Testis (tissue), 3 donors: ENCODE measurements around the gene DRICH1. TPM values are rescaled to one million over a fixed set of nuclear protein-coding genes. Genes with fewer than 3 reads are reported as not detected.
"Not testable (repeated sequence)": the region's sequence is repeated elsewhere in the genome, so short reads cannot be mapped to it uniquely, and the experiment has no call there.

ENCODE experiments used
- DNase-seq: peaks from one replicate; pipeline ENCODE4 v3.0.0-alpha.2; 2019
- H3K27ac ChIP-seq, 2 donors: fragments of 200-600 bp; sonication (generic); one replicate each; pipeline ENCODE4 v1.5.1; 2019
- H3K27me3 ChIP-seq: fragments of 200-600 bp; sonication (generic); one replicate; pipeline ENCODE4 v1.5.1; 2019
- H3K36me3 ChIP-seq: fragments of 200-600 bp; sonication (generic); one replicate; pipeline ENCODE4 v1.5.1; 2017; ENCODE audit warnings: low read depth; ENCODE audit errors: missing control alignments
- H3K4me1 ChIP-seq: fragments of 200-600 bp; sonication (generic); one replicate; pipeline ENCODE4 v1.5.1; 2019
- H3K4me3 ChIP-seq, 2 donors: fragments of 200-600 bp; sonication (generic); one replicate each; pipeline ENCODE4 v1.5.1; 2017 to 2019
- H3K9me3 ChIP-seq: fragments of 200-600 bp; sonication (generic); one replicate; pipeline ENCODE4 v1.5.1; 2017
- POLR2A ChIP-seq: fragments of 450-650 bp; IDR thresholded peaks from one replicate; pipeline ENCODE4 v1.6.1; 2017; ENCODE audit warnings: antibody characterized with exemption, mild to moderate bottlenecking, moderate library complexity
- WGBS, 2 donors: methylation state at CpG; one replicate each; pipeline ENCODE4 v1.1.5; 2018; 5-methylcytosine and 5-hydroxymethylcytosine counted together
- intact Hi-C: fragments of 100-400 bp; cut with DNase I; formaldehyde crosslinking; loops from one replicate; pipeline ENCODE4 v1.15.1; 2023; ENCODE audit warnings: low total_unique reads
- polyA plus RNA-seq: library from polyadenylated mRNA; stranded (reverse); fragments of 350-450 nt; fragmentation: Illumina TruSeq; extraction: RNeasy Lipid Tissue Mini Kit (QIAGEN cat#74804); gene quantifications from one replicate; pipeline ENCODE4 v1.2.3, GENCODE V29; 2014; ENCODE audit warnings: low read depth, low replicate concordance; ENCODE audit not compliant: insufficient read depth
- total RNA-seq, 2 donors: library from RNA; depleted of rRNA; stranded (reverse); fragments of >200 nt; gene quantifications; one replicate each; pipeline ENCODE4 v1.2.3, GENCODE V29; 2016
- TF ChIP-seq, protein P1 (sequence below), 3 experiments: fragments of 450-650 bp in 2 of 3; fragments of 200-600 bp in 1 of 3; sonication (generic) in 1 of 3; IDR thresholded peaks; one replicate each; pipeline ENCODE4 v1.5.1; 2016 to 2019; ENCODE audit warnings: antibody characterized with exemption in 3 of 3, mild to moderate bottlenecking in 2 of 3, moderate library complexity in 1 of 3

DRICH1 gene
- total and polyA plus RNA-seq, 3 donors from 2014 or later, result 16.4 to 68.4 (median 44.2) TPM

GRCh38 chr22:23675502-23676415 lies 43.6 kb upstream of the DRICH1 start:
- no peaks in the 10 kb centered on the region for H3K9me3 ChIP-seq

DNA sequence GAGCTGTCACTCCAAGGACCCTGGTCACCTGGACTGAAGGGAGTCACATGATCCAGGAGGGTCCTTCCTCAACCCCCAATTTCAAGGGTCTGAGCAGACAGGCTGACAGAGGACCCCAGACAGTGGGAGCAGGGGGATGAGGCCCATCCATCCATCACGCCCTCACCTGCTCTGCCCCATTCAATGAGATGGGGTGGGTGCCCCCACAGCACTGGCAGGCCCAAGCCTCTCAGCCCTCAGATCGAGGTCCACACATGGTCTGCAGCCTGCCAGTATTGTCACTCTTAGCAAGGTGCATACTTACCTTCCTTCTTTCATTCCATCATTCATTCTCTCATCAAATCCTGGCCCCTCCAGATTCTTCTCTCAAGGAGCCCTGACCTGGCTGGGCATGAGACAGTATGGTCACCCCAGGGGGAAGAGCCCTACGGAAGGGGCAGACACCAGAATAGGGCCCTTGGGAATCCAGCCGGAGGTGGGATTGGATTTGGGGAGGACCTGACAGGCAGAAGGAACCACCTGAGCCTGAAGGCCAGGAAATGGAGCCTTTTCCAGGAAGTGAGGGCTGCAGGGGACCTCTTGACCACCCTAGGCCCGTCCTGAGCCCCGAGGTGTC lies 42.9 kb upstream of the DRICH1 start:
- WGBS, 2 donors, result 88 to 96% methylated on average over 4 to 6 of the region's 6 CpGs
- H3K4me1 ChIP-seq, DNase-seq, H3K36me3 ChIP-seq, intact Hi-C loops, H3K4me3 ChIP-seq, H3K27me3 ChIP-seq, H3K27ac ChIP-seq, H3K9me3 ChIP-seq: not testable (repeated sequence)

More at GRCh38 chr22:23675502-23676415, 43.6 kb upstream of the DRICH1 start:
- intact Hi-C loops, result no loop called here
- TF ChIP-seq, protein P1, sequence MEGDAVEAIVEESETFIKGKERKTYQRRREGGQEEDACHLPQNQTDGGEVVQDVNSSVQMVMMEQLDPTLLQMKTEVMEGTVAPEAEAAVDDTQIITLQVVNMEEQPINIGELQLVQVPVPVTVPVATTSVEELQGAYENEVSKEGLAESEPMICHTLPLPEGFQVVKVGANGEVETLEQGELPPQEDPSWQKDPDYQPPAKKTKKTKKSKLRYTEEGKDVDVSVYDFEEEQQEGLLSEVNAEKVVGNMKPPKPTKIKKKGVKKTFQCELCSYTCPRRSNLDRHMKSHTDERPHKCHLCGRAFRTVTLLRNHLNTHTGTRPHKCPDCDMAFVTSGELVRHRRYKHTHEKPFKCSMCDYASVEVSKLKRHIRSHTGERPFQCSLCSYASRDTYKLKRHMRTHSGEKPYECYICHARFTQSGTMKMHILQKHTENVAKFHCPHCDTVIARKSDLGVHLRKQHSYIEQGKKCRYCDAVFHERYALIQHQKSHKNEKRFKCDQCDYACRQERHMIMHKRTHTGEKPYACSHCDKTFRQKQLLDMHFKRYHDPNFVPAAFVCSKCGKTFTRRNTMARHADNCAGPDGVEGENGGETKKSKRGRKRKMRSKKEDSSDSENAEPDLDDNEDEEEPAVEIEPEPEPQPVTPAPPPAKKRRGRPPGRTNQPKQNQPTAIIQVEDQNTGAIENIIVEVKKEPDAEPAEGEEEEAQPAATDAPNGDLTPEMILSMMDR (IDR thresholded peaks at IDR 0.05), result no peak
- no peak for TF ChIP-seq POLR2A
- no peaks in the 10 kb centered on the region for H3K4me1 ChIP-seq
- H3K27me3 ChIP-seq, result no peaks in the 10 kb centered on the region
- 74% methylated on average over 17 of the region's 17 CpGs; no CpG with 5 or more reads in 1 of the 2 donors for WGBS, 2 donors
- H3K36me3 ChIP-seq, result no peaks in the 10 kb centered on the region
- peak; percentile 70 for DNase-seq
- H3K4me3 ChIP-seq, result no peak overlapping the region
- H3K27ac ChIP-seq, result no peak overlapping the region

DNA sequence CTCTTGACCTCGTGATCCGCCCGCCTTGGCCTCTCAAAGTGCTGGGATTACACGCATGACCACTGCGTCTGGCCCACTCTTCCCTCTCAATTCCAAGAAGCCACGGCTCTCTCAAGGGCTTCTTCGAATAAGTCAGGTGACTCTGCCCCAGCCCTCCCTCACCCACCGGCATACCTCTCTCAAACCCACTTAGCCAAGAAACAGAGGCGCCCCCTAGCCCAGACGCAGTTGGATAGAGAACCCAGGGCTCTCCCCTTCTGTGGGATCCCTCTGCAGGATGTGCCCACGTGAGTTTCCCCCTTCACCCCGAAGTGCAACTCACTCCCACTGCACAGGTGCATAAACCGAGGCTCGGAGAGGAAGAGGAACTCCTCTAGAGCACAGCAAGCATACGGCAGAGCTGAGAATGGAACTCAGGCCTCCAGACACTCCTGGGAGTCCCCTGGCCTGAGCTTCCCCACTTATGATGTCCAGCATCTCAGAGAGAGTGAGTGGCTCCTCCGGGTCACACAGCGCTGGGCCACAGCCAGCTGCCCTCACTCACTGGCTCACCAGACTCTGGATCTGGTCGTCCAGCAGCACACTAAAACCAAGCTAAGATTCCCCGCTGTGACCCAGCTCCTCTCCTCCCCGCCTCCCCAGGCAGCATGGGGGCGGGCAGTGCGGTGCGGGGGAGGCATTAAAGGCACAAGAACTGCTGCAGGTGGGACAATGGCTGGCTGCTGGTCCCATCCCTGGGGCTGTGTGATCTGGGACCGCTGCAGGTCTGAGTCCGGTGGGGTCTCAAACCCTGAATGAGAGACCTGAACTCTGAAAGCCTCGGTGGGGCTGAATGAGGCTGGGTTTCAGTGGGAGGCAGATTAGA lies 41.9 kb upstream of the DRICH1 start:
- intact Hi-C loops, result no loop called here
- Histone ChIP-seq H3K9me3 (no peaks in the 10 kb centered on the region), H3K27ac (no peak overlapping the region), H3K27me3 (no peaks in the 10 kb centered on the region), H3K4me1 (no peaks in the 10 kb centered on the region), H3K36me3 (no peaks in the 10 kb centered on the region), H3K4me3 (no peak overlapping the region)
- no peak for DNase-seq
- no peak for TF ChIP-seq POLR2A
- TF ChIP-seq, protein P1 (IDR thresholded peaks at IDR 0.05), result no peak
- 85 to 87% methylated on average over 11 to 26 of the region's 26 CpGs for WGBS, 2 donors

- Histone ChIP-seq H3K4me3 (no peak overlapping the region), H3K36me3 (no peaks in the 10 kb centered on the region), H3K9me3 (no peaks in the 10 kb centered on the region), H3K4me1 (no peaks in the 10 kb centered on the region), H3K27me3 (no peaks in the 10 kb centered on the region), H3K27ac (no peak overlapping the region)
- 95 to 96% methylated on average over 7 of the region's 7 CpGs for WGBS, 2 donors
- intact Hi-C loops, result no loop called here
- DNase-seq, result no peak
- TF ChIP-seq POLR2A, result no peak
- TF ChIP-seq, protein P1 (IDR thresholded peaks at IDR 0.05), result no peak
Measured at GRCh38 chr22:23673050-23673620, 41.0 kb upstream of the DRICH1 start.

GRCh38 chr22:23672307-23673049 lies 40.4 kb upstream of the DRICH1 start:
- H3K4me1 ChIP-seq, H3K4me3 ChIP-seq, H3K27ac ChIP-seq, H3K27me3 ChIP-seq, H3K9me3 ChIP-seq, intact Hi-C loops, DNase-seq, H3K36me3 ChIP-seq: not testable (repeated sequence)
- WGBS, 2 donors, result 86 to 89% methylated on average over 6 to 8 of the region's 8 CpGs

DNA sequence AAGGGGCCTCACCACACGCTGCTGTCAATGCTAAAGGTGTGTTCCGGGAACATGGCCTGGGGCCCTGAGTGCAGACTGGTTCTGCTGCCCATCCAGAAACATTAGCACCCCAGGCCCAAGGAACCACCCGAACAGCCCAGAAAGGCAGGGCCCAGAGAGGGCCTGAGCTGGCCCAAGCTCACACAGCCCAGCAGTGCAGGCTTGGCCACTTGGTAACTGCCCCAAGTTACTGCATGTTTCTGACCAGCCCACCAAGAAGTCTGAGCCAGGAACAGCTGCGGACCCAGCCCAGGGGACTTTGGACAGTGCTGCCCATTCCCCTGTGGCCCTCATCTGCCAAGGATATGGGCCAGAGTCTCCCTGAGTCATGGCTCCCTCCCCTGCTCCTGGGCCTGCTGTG lies 39.3 kb upstream of the DRICH1 start:
- H3K27ac ChIP-seq, intact Hi-C loops, H3K27me3 ChIP-seq, H3K4me1 ChIP-seq, H3K4me3 ChIP-seq, H3K9me3 ChIP-seq, H3K36me3 ChIP-seq, DNase-seq: not testable (repeated sequence)
- no CpG with 5 or more reads among the region's 4 CpGs for WGBS, 2 donors
